Spleen (tissue), 11 donors: ENCODE data around the gene EPHB2. TPM values are rescaled to one million over a fixed set of nuclear protein-coding genes. Genes with fewer than 3 reads are reported as not detected.

Source experiments
- DNase-seq: peaks from one replicate; pipeline ENCODE4 v3.0.0-alpha.2; 2020
- H3K27ac ChIP-seq, 8 donors: fragments of 200-600 bp; sonication (generic) in 7 of 8; 1 replicate in 4 of 8; 2 replicates in 4 of 8; pipeline versions ENCODE4 v1.5.0 to v1.8.0; 2016 to 2021; ENCODE audit warnings: inconsistent platforms in 4 of 8, mild to moderate bottlenecking in 4 of 8, moderate library complexity in 1 of 8
- H3K27me3 ChIP-seq, 7 donors: fragments of 200-600 bp; sonication (generic) in 6 of 7; replicated peaks in 1 of 7; 1 replicate in 4 of 7; 2 replicates in 3 of 7; pipeline versions ENCODE4 v1.5.0 to v1.8.0; 2016 to 2021; ENCODE audit warnings: inconsistent platforms in 3 of 7, mild to moderate bottlenecking in 1 of 7
- H3K36me3 ChIP-seq, 6 donors: fragments of 200-600 bp; sonication (generic) in 5 of 6; 1 replicate in 4 of 6; 2 replicates in 2 of 6; pipeline versions ENCODE4 v1.5.0 to v1.8.0; 2016 to 2021; ENCODE audit warnings: inconsistent platforms in 2 of 6
- H3K4me1 ChIP-seq, 6 donors: fragments of 200-600 bp; sonication (generic) in 5 of 6; 1 replicate in 3 of 6; 2 replicates in 3 of 6; pipeline versions ENCODE4 v1.5.0 to v1.8.0; 2016 to 2021; ENCODE audit warnings: inconsistent platforms in 3 of 6
- H3K4me3 ChIP-seq, 8 donors: fragments of 200-600 bp; sonication (generic) in 7 of 8; 1 replicate in 4 of 8; 2 replicates in 4 of 8; pipeline versions ENCODE4 v1.5.0 to v1.8.0; 2016 to 2021; ENCODE audit warnings: inconsistent platforms in 4 of 8, mild to moderate bottlenecking in 4 of 8, moderate library complexity in 2 of 8
- H3K9me3 ChIP-seq, 8 donors: fragments of 200-600 bp; sonication (generic) in 7 of 8; 1 replicate in 4 of 8; 2 replicates in 4 of 8; pipeline versions ENCODE4 v1.5.0 to v1.8.0; 2016 to 2021; ENCODE audit warnings: inconsistent platforms in 4 of 8
- POLR2A ChIP-seq, 3 donors: fragments of 450-650 bp; IDR thresholded peaks; one replicate each; pipeline ENCODE4 v1.5.1; 2017; ENCODE audit warnings: antibody characterized with exemption in 3 of 3, mild to moderate bottlenecking in 1 of 3
- POLR2AphosphoS5 ChIP-seq, 3 donors: sonication (generic); formaldehyde crosslinking; IDR thresholded peaks; one replicate each; pipeline ENCODE4 v1.5.1; 2017; ENCODE audit warnings: antibody characterized with exemption in 3 of 3
- WGBS, 5 donors: extraction: QIAGEN DNeasy Blood & Tissue Kit in 3 of 5; methylation state at CpG; one replicate each; pipeline versions ENCODE4 v1.1.5 to v1.1.7; 2013 to 2018; 5-methylcytosine and 5-hydroxymethylcytosine counted together
- intact Hi-C: fragments of 100-400 bp; cut with DNase I; formaldehyde crosslinking; loops from one replicate; pipeline ENCODE4 v1.15.0; 2023; ENCODE audit warnings: low total_unique reads
- polyA plus RNA-seq, 3 donors: library from polyadenylated mRNA; stranded (reverse); fragments of 200-250 nt; gene quantifications; one replicate each; pipeline ENCODE4 v1.2.1, GENCODE V29; 2013
- total RNA-seq, 7 donors: library from RNA; depleted of rRNA in 3 of 7; stranded (reverse); fragments of >200 nt in 3 of 7; fragmentation: NEBNext Ultra II Directional in 4 of 7; extraction: Animal tissue kit (Norgen Biotek cat#: 25700) in 4 of 7; gene quantifications; one replicate each; pipeline versions ENCODE4 v1.1.0 to v1.2.1, GENCODE V29; 2016 to 2021
- TF ChIP-seq, protein P1 (sequence below), 11 experiments: fragments of 200-600 bp in 7 of 11; fragments of 450-650 bp in 4 of 11; sonication (generic) in 4 of 11; IDR thresholded peaks in 8 of 11; conservative IDR thresholded peaks in 3 of 11; 1 replicate in 7 of 11; 2 replicates in 4 of 11; pipeline versions ENCODE4 v1.4.0 to v1.8.0; 2016 to 2021; ENCODE audit warnings: antibody characterized with exemption in 11 of 11, inconsistent platforms in 4 of 11, mild to moderate bottlenecking in 1 of 11
- donor health status: healthy with polysubstance abuse.
- donor health status: DM: no; HTN: no; CAD: no; lungs with moderate emphysema.
- donor health status: DM: no; HTN: no; CAD: no.
- donor health status: Bipolar disorder and iron deficiency.
- donor health status: healthy.
- donor health status: DM: no; HTN: no; CAD: no.
- donor health status: DM: yes; HTN: yes; CAD: no.

EPHB2 gene
- total and polyA plus RNA-seq, 10 donors = 0.67 to 9.3 (median 6.3) TPM

DNA sequence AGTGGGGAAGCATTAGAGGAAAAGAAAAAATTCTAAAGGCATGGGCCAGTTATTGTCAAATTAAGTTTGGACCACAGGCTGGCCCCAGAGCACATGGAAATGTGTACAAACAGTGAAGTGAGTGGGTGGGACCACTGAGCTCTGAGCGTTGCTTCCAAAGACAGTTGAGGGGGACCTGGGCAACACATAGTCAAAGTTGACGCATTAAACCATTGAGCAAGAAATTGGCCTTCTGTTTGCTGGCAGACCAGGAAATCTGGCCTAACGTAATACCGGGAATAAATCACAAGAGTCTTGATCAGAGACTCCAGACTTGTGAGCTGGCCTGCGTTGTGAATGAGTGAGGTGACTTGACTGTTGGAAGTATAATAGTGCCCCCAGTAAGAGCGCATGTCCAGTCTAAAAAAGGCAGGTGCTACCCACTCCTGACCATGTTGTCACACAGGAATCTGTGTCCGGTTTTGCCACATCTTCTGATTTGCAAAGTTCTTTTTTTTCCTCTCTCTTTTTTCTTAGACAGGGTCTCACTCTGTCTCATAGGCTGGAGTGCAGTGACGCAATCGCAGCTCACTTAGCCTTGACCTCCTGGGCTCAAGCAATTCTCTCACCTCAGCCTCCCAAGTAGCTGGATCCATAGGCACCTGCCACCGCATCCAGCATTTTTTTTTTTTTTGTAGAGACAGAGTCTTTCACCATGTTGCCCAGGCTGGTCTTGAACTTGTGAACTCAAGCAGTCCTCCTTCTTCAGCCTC is 10.7 kb downstream of the EPHB2 start:
- intact Hi-C loops = no loop called here
- no peak for DNase-seq
- no peaks in the 10 kb centered on the region for H3K9me3 ChIP-seq
- 81 to 92% (median 87%) methylated on average over 10 of the region's 10 CpGs for WGBS, 5 donors
- no peaks in the 10 kb centered on the region for H3K36me3 ChIP-seq
- H3K27ac ChIP-seq = no peak overlapping the region
- H3K4me1 ChIP-seq = peaks cover 0 to 10% (median 0%) of the 10 kb centered on the region in 6 donors
- no peak overlapping the region for H3K4me3 ChIP-seq
- peaks cover 0 to 25% (median 0%) of the 10 kb centered on the region in 7 donors for H3K27me3 ChIP-seq
- TF ChIP-seq, protein P1, sequence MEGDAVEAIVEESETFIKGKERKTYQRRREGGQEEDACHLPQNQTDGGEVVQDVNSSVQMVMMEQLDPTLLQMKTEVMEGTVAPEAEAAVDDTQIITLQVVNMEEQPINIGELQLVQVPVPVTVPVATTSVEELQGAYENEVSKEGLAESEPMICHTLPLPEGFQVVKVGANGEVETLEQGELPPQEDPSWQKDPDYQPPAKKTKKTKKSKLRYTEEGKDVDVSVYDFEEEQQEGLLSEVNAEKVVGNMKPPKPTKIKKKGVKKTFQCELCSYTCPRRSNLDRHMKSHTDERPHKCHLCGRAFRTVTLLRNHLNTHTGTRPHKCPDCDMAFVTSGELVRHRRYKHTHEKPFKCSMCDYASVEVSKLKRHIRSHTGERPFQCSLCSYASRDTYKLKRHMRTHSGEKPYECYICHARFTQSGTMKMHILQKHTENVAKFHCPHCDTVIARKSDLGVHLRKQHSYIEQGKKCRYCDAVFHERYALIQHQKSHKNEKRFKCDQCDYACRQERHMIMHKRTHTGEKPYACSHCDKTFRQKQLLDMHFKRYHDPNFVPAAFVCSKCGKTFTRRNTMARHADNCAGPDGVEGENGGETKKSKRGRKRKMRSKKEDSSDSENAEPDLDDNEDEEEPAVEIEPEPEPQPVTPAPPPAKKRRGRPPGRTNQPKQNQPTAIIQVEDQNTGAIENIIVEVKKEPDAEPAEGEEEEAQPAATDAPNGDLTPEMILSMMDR (IDR thresholded peaks at IDR 0.05 in 8 of 11, conservative IDR thresholded peaks at IDR 0.05 in 3 of 11) = no peak
- TF ChIP-seq POLR2A (IDR thresholded peaks at IDR 0.05) = no peak
- TF ChIP-seq POLR2AphosphoS5 (IDR thresholded peaks at IDR 0.05) = no peak

DNA sequence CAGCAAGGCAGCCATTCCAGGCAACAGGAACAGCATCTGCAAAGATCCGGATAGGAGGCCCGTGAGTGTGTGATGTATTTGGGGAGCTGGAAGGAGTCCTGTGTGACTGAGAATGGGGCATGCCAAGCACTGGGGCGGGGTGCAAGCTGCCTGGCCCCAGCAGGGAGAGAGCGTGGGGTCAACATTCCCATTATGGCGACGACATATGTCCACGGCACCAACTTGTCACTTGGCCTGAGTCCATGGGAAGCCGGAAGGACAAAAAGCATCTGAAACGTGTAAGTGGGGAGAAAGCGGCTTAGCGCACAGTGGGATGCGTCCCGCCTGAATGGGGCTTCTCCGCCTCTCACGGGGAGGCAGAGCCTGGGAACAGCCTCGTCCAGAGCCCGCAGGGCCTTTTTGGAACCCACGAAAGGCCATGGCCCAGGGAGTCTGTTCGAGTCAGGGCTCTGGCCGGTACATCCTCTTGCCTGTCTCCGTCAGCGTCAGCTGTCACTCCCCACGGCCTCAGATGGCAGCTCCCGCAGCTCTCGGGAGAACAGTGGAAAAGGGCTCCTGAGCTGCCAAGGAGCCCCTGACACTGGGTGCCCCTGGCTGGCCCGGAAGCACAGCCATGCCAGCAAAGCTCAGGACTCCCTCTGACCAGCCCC is 12.4 kb downstream of the EPHB2 start:
- Histone ChIP-seq H3K27me3 (peaks cover 0 to 16% (median 0%) of the 10 kb centered on the region in 7 donors), H3K4me1 (no peaks in the 10 kb centered on the region), H3K9me3 (no peaks in the 10 kb centered on the region), H3K36me3 (no peaks in the 10 kb centered on the region), H3K4me3 (no peak overlapping the region), H3K27ac (no peak overlapping the region)
- intact Hi-C loops = no loop called here
- DNase-seq = no peak
- 71 to 79% (median 76%) methylated on average over 16 to 26 of the region's 26 CpGs for WGBS, 5 donors
- TF ChIP-seq POLR2A (IDR thresholded peaks at IDR 0.05) (no peak), POLR2AphosphoS5 (IDR thresholded peaks at IDR 0.05) (no peak)
- TF ChIP-seq, protein P1 (IDR thresholded peaks at IDR 0.05 in 8 of 11, conservative IDR thresholded peaks at IDR 0.05 in 3 of 11) = no peak

DNA sequence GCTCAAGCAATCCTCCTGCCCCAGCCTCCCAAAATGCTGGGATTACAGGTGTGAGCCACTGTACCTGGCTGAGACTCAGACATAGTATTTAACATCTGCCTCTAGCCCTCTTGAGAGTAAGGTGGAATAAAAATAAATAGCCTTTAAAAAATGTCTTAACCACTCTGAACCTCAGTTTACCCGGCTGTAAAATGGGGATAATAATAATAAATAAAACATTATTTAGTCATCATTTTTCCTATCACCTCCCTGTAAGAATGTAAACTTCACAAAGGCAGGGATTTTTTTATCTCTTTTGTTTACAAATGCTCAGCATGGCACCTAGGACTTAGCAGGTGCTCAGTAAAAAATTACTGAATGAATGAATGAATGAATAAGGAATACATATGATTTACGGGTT is 17.2 kb downstream of the EPHB2 start:
- no peak for TF ChIP-seq POLR2A (IDR thresholded peaks at IDR 0.05)
- TF ChIP-seq, protein P1 (IDR thresholded peaks at IDR 0.05 in 8 of 11, conservative IDR thresholded peaks at IDR 0.05 in 3 of 11) = no peak
- TF ChIP-seq POLR2AphosphoS5 (IDR thresholded peaks at IDR 0.05) = no peak
- DNase-seq = no peak
- peaks cover 0 to 19% (median 0%) of the 10 kb centered on the region in 7 donors for H3K27me3 ChIP-seq
- no peak overlapping the region for H3K27ac ChIP-seq
- no peak overlapping the region for H3K4me3 ChIP-seq
- H3K9me3 ChIP-seq = no peaks in the 10 kb centered on the region
- no peaks in the 10 kb centered on the region for H3K36me3 ChIP-seq
- H3K4me1 ChIP-seq = no peaks in the 10 kb centered on the region
- whole genome bisulfite sequencing, 5 donors = 86 to 90% (median 86%) methylated on average over 2 of the region's 2 CpGs
- intact Hi-C loops = no loop called here

DNA sequence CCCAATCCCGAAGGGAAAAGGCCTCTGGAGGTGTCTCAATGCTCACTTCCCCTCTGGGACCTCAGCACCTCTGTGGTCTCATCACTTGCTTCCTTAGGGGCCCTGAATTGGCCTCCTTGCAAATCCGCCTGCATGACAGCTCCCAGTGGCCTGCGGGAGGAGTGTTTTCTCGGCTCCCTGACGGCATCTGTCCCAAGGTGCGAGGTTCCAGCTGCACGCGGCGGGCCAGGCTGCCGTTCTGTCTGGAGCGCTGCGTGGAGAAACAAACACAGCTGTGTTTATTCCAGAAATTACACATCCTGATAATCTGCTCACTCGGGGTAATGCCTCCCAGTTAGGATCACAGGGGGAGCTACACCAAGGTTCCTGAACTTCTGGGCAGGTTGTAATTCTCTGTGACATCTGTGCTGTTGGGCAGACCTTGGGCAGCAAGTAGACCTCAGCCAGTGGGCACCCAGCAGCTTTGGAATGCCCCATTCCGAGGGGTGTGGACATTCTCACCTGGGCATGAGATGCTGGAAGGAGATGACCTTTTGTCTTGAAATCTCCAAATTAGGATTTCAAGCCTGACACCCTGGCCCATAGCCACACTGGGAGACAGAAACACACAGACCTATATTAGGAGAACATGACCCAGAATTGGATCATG is 18.2 kb downstream of the EPHB2 start:
- Histone ChIP-seq H3K27ac (no peak overlapping the region), H3K4me3 (no peak overlapping the region), H3K9me3 (no peaks in the 10 kb centered on the region), H3K4me1 (no peaks in the 10 kb centered on the region), H3K27me3 (peaks cover 0 to 19% (median 0%) of the 10 kb centered on the region in 7 donors), H3K36me3 (no peaks in the 10 kb centered on the region)
- TF ChIP-seq, protein P1 (IDR thresholded peaks at IDR 0.05 in 8 of 11, conservative IDR thresholded peaks at IDR 0.05 in 3 of 11) = no peak
- TF ChIP-seq POLR2AphosphoS5 (IDR thresholded peaks at IDR 0.05) (no peak), POLR2A (IDR thresholded peaks at IDR 0.05) (no peak)
- intact Hi-C loops = no loop called here
- DNase-seq = no peak
- 78 to 84% (median 79%) methylated on average over 13 to 14 of the region's 14 CpGs for whole genome bisulfite sequencing, 5 donors
